GM18907 (cell line): ENCODE results near the gene RNF157.

Experiments
- ATAC-seq: cut with Tn5 transposase; IDR thresholded peaks from one replicate; pipeline ENCODE4 v1.9.1; 2021; ENCODE audit warnings: mild to moderate bottlenecking, moderate library complexity; ENCODE audit not compliant: unreplicated experiment

Gene RNF157

DNA sequence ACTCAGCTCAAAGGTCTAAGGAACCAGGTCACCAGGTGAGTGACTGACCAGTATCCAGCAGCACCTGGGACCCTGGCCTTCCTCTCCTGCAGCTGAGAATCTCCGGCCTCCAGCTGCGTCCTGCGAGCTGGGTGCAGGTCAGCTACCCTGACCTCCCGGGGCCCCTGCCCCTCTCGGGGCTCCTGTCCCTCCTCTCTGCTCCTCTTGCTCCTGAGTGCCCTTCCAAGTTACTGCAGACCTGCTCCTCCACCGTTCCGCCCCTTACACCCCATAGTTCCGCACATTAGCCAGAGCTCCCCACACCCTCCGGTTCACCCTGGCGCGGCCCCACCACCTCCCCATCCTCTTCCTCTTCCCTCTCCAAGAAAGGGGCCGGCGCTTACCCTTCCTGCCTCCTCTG is 109.8 kb downstream of the RNF157 start:
- no peak for ATAC-seq

DNA sequence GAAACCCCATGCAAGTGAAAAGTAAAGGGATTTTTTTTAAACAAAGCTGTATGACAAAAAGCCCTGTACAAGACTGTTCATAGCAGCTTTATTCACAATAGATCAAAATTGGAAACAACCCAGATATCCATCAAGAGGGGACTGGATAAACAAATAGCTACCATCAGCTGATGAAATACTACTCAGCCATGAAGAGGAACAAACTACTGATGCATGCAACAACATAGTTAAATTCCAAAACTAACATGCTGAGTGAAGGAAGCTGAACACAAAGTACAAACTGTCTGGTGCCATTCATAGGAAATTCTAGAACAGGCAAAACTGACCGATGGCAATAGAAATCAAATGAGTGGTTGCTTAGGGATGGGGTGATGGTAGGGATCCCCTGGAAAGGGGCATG is 114.4 kb downstream of the RNF157 start:
- ATAC-seq, result no peak

DNA sequence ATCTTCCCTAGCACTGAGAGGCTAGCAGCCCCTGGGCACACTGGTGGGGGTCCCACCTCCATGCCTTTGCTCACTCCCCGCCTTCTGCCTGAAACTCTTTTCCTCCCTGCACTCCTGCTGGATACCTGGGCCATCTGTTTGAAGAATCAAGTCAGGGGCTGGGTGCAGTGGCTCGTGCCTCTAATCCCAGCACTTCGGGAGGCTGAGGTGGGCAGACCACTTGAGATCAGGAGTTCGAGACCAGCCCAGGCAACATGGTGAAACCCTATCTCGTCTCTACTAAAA is 115.0 kb downstream of the RNF157 start:
- no peak for ATAC-seq

DNA sequence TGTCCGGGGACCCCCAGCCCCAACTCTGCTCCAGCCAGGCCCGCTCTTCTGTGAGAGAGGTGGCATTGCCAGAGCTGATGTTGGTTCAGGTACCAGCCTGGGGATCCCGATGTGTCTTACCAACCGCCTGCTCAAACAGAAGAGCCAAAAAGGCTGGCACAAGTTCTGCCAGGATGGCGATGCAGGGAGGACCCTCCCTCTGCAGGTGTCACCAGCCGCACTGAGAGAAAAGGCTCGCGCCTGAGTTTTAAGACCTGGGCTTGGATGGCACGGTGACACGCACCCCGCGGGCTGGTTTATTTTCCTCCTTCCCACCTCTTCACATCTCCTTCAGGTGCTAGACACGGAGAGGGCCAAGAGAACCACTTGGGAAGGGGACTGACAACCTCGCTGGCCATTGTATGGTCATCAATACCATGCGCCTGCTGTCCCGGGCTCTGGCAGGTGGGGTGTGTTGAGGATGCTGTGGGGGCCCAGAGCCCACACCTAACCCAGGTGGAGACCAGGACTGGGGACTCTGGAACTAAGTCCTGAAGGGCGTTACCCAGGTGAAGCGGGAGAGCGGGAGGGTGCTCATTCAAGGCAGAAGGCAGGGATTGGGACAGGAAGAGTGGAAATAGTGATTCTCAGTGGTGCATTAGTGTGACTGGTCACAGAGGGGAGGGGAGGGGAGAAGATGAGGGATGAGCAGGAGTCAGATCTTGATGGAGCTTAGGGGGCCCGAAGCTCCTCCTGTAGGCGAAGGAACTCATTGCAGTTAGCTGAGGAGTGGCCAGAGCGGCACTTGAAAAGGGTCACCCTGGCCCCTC is 115.5 kb downstream of the RNF157 start:
- no peak for ATAC-seq

DNA sequence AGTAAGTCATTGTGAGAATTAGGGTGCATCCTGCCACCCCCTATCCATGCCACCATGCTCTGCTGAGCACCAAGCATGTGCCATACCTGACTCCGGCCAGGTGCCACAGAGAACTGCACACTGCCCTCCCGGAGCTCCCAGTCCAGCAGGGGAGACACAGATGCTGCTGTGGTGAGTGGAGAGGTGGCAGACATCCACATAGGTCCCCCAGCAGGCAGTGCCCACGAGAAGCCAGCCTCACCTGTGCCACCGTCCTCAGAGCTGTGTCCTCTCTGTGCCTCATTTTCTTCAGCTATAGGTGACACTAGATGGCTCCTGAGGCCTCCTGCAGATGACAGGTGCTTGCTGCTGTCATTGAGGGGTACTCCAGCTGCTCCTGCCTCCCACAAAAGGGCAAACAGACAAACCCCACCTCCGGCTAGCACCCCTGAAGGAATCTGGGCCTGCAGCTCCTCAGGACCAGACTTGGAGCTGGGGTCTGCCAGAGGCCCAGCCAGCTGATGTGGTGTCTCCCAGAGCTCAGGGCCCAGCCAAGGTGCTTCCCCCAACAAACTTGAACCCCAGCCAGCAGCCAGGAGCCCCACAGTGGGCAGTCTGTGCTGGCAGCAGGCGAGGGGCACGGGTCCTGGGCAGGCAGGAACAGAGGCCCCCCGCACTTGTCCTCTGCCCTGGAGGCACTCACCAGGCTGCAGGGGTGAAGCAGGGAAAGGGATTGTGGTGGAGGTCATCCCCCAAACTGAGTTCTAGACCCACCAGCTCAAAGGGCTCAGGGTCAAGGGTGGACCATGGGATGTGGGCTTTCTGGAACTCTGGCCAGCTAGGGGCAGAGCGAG is 116.3 kb downstream of the RNF157 start:
- no peak for ATAC-seq

DNA sequence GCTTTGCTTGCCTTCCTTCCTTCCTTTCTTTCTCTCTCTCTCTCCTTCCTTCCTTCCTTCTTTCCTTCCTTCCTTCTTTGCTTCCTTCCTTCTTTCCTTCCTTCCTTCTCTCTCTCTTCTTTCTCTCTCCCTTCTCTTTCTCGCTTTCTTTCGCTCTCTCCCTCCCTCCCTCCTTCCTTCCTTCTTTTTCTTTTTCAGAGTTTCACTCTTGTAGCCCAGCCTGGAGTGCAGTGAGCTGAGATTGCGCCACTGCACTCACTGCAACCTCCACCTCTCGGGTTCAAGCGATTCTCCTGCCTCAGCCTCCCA is 117.1 kb downstream of the RNF157 start:
- ATAC-seq, result no peak

DNA sequence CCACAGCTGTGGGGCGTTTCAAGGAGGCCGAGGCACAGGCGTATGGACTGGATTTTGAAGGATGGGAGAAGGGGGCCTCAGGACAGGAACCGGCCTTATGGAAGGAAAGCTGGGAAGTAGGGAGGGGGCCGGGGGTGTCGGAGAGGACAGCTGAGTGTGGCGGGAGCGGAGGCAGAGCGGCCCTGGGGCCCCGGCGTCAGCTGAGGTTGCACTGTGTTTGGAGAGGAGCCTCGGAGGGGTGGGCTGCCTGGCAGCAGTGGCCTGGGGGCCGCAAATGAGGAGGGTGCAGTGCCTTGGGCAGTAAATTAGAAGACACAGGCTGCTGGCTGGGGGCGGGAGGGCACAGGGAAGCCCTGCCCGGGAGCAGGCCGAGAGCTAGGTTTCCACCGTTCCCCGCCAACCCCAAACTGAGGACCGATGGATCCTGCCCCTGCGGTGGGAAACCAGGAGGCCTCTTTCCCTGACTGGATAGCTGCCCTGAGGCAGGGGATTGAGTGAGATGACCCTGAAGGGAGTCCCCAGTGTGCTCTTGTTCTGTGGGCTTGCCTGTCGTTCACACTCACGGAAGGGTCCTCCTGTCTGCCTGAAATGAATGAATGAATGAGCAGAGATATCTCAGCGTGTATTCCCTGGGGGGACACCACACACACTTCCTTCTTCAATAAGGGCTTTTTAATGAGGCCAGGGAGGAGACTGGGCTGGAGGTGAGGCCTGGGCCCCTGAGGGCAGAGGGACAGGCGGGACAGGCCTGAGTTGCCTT is 117.7 kb downstream of the RNF157 start:
- ATAC-seq, result no peak

DNA sequence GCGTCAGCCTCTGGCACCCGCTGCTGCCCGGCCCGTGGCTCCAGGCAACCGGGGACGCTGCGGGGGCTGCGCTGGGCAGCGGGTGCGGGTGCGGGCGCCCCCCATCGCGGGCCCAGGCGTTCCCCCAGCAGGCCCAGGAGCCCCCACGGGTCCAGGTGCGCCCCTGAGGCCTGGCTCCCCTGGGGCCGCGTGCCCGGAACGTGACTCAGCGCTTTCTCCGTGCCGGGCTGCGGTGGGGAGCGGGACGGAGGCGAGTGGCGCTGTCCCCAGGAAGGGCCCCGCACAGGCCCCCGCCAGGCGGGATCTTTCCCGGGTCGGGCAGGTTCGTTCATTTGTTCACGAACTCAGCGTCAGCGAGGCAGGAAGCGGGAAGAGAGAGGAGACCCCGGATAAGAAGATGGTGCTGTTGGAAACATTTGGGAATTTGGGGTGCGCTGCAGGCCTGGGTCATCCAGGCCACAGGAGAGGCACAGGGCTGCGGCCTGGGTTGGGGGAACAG is 118.3 kb downstream of the RNF157 start:
- ATAC-seq, result peak; percentile 16

DNA sequence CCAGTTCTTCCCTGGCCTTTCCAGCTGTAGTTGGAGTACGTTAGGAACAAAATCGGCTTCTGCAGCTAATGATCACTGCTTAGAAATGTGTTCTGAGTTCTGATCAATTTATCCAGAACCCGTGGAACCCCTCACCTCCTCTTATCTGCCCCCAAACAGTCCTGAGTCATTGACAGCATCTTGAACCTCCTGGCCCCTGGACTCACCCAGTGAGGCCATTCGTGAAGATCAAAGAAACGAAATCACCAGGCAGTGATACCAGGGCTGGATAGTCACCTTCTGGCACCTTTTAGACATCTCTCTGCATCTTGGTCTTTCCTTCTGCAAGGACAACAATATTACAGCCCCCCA is 119.7 kb downstream of the RNF157 start:
- no peak for ATAC-seq

DNA sequence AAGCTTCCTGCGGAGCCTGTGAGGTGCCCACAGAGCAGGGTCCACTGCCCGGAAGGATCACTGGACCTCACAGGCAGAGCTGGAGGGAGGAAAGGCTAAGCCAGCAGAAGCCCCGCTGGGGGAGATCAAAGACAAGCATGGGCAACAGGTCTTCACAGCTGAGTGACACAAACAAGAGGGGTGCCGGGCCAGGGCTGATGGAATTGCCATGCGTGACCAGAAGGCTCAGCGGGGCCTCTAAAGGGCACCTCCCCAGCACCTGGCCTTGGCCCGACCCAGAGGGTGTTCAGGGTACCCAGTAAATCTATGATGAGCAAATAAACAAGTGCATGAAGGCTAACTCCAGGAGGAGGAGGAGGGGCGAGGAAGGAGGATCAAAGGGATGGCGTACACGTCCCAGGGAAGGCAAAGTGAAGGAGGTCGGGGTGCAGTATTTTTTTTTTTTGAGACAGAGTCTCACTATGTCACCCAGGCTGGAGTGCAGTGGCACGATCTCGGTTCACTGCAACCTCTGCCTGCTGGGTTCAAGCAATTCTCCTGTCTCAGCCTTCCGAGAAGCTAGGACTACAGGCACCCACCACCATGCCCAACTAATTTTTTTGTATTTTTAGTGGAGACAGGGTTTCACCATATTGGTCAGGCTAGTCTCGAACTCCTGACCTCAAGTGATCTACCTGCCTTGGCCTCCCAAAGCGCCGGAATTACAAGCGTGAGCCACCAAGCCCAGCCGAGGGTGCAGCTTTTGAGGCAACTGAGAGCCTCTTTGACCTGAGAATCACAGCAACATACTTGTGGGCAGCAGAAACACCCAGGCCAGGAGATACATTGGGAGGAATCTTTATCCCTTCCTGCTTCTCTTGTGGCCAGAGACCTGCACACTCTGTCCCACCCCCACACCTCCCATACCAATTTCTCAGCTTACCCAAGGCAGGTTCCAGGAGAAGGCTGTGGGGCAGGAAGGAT is 120.6 kb downstream of the RNF157 start:
- no peak for ATAC-seq

DNA sequence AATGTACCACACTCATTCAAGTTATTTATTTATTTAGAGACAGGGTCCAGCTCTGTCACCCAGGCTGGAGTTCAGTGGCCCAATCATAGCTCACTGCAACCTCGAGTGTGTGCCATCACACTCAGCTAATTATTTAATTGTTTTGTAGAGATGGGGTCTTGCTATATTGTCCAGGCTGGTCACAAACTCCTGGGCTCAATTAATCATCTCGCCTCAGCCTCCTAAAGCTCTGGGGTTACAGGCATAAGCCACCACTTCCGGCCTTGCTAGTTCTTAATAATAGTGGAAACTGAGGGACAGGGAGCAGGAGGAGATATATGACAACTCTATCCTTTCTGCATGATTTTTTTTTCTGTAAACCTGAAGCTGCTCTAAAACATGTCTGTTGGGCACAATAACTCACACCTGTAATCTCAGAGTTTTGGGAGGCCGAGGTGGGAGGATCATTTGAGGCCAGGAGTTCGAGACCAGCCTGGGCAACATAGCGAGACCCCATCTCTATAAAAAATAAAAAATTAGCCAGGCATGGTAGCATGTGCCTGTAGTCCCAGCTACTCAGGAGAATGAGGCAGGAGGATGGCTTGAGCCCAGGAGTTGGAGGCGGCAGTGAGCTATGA is 125.0 kb downstream of the RNF157 start:
- no peak for ATAC-seq

DNA sequence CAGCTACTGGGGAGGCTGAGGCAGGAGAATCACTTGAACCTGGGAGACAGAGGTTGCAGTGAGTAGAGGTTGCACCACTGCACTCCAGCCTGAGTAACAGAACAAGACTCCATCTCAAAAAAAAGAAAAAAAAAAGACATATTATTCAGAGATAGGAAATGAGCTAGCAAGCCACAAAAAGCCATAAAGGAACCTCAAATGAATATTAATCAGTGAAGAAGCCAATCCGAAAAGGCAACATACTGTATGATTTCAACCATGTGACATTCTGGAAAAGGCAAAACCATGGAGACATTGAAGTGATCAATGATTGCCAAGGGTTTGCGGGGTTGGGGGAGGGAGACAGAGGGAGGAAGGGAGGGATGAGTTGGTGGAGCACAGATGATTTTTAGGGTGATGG is 128.3 kb downstream of the RNF157 start:
- ATAC-seq, result no peak

DNA sequence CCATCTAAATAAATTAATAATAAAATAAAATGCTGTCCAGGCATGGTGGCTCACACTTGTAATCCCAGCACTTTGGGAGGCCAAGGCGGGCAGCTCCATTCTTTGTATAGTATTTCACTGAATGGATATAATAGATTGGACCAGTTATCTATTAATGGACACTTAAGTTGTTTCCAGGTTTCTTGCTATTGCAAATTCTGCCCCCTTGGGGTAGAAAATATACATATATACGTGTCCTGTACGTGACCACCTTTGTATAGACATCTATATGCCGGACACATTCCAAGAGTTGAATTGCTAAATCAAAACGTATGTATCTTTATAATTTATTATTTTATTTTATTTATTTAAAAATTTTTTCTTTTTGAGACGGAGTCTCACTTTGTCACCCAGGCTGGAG is 132.8 kb downstream of the RNF157 start:
- ATAC-seq, result no peak

DNA sequence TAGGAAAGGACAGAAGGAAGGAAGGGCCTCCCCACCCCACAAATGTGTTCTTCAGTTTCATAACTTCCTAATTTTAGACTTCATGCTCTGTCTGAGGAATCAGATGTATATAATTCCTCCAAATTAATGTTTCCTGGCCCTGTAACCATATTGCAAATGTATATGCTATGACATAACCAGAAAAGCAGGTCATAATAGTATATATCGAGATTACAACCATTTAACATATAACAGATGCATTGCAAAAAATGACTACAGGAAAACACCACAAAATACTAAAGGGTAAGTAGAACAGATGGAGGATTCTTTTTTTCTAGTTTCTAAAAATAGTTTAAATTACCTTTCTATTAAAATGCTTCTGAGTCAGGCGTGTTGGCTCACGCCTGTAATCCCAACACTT is 133.6 kb downstream of the RNF157 start:
- ATAC-seq, result no peak

DNA sequence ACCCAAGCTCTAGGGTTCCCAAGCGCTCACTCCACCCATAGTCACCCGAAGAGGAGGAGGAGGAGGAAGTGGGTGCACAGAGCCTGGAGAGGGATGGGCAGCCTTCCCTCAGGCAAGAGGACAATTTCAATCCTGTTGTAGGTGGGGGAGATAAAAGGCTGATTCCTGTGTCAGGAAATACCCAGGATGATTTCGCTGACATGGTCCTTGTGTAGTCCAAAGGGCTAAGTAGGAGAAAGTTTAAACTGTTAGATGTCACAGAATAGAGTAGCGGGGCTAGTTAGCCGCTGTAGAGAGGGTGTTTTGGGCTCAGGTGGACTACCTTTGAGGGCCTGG is 135.4 kb downstream of the RNF157 start:
- ATAC-seq, result no peak

DNA sequence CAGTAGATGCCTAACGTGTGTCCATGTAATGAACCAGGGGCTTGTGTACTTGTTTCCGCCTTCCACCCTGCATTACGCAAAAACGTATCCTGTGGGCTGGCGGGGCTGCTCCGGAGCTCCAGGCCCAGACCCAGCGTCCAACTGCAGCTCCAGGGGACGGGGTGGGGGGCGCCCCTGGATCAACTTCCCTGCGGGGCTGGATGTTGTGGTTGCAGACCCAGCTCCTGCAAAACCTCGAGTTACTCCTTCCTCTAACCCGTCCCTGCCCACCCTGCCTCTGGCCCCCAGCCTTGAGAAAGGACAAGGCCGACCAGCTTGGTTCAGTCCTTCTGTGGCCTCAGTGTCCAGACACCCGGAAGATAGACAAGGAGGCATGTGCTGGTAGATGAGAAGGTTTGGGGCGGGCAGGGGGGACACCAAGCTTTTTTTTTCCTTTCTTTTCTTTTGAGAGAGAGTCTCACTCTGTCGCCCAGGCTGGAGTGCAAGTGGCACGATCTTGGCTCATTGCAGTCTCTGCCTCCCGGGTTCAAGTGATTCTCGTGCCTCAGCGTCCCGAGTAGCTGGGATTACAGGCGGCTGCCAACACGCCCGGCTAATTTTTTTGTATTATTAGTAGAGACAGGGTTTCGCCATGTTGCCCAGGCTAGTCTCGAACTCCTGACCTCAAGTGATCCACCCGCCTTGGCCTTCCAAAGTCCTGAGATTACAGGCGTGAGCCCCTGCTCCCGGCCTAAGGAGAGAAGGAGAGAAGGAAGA is 136.0 kb downstream of the RNF157 start:
- peak; percentile 4 for ATAC-seq

DNA sequence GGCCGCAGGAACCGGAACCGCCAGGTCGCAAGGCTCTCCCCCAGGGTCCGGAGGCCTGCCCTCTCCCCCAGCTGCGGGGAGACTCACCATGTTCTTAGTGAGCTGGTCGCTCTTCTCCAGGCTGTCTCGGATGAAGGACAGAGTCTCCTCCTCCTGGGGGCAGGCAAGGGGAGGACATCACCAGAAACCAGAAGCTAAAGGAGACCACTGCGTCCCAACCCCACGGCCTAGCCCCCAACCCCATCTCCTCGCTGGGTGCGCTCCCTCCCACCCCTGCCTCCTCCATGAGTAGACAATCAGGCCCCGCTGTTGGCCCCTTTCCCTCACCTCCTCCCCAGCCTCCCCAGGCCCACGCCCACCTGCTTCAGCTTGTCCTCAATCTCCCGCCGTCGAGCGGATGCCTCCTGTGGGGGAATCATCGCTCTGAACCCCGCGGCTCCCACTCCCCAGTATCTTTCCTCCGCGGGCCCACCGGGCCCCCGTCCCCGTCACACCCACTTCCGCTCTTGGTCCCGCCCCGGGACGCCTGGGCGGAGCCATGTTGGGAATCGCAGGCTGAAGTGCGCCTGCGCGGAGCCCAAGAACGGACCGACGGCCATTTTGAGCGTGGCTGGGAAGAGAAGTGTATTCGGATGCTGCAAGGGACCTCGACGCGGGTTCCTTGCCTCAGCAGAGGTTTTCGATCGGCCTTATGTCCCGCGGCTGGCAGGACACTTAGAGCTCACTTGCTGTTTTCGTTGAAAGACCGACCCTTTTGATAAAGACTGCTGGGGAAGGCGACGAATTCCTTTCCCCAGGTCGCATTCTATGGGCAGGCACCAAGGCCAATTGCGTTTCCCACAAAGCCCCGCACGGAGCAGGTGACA is 136.8 kb downstream of the RNF157 start, which contains the start of gene EXOC7:
TSS of gene EXOC7 (minus strand) at position 514 of the 866 bp plus-strand sequence. CDS start at position 419, 95 bp downstream.
- ATAC-seq, result peak; percentile 78

DNA sequence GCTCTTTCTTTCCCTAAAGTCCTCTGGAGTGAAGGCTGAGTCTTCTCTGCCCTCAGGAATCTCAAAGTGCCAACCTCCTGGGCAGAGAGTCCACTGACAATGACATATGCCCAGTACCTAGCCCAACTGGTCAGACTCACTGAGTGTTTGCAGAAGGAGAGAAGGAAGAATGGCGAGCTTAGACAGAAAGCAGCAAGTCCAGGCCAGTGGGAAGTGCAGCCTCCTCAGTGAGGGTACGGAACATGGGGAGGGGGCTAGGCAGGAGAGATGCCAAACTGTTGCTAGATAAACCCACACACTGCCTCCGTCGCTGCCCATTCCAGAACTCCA is 137.4 kb downstream of the RNF157 start:
- peak; percentile 16 for ATAC-seq
